DMS114 treated with DMSO at 0.1 percent for 48 hours (cell line): ENCODE results near the gene AIMP1.
"Not testable (repeated sequence)": the region's sequence is repeated elsewhere in the genome, so short reads cannot be mapped to it uniquely, and the experiment has no call there.

Experiments used
- DNase-seq: peaks from one replicate; lab custom pipeline; 2025; ENCODE audit not compliant: unreplicated experiment; lab: John Stamatoyannopoulos, UW

The AIMP1 gene

GRCh38 chr4:106344647-106344970, 28.3 kb downstream of the AIMP1 start:
- no peak for DNase-seq

- no peak for DNase-seq
Observed at GRCh38 chr4:106347167-106347566, 30.8 kb downstream of the AIMP1 start.

- DNase-seq = no peak
Observed at GRCh38 chr4:106351016-106351415, 34.7 kb downstream of the AIMP1 start.

GRCh38 chr4:106353786-106354185, 37.4 kb downstream of the AIMP1 start:
- no peak for DNase-seq

- no peak for DNase-seq
Observed at GRCh38 chr4:106355193-106355592, 38.8 kb downstream of the AIMP1 start.

GRCh38 chr4:106358899-106359298, 42.5 kb downstream of the AIMP1 start:
- no peak for DNase-seq

GRCh38 chr4:106362086-106362825, 45.9 kb downstream of the AIMP1 start:
- DNase-seq = no peak

- no peak for DNase-seq
Observed at GRCh38 chr4:106364282-106364681, 47.9 kb downstream of the AIMP1 start.

- no peak for DNase-seq
Observed at GRCh38 chr4:106365613-106366012, 49.3 kb downstream of the AIMP1 start.

- DNase-seq = no peak
Observed at GRCh38 chr4:106366026-106366425, 49.7 kb downstream of the AIMP1 start.

- no peak for DNase-seq
Observed at GRCh38 chr4:106367072-106367471, 50.7 kb downstream of the AIMP1 start.

GRCh38 chr4:106368678-106369077, 52.3 kb downstream of the AIMP1 start, which contains the start of gene GIMD1:
Gene GIMD1 (minus strand): TSS chr4:106368778. CDS start chr4:106367435, 1,343 bp downstream.
- no peak for DNase-seq

GRCh38 chr4:106369456-106370060, 53.2 kb downstream of the AIMP1 start:
- DNase-seq = peak; percentile 19

GRCh38 chr4:106370214-106370613, 53.9 kb downstream of the AIMP1 start:
- DNase-seq = no peak

- DNase-seq = no peak
Observed at GRCh38 chr4:106371161-106371560, 54.8 kb downstream of the AIMP1 start.

GRCh38 chr4:106373026-106373425, 56.7 kb downstream of the AIMP1 start:
- no peak for DNase-seq

GRCh38 chr4:106380179-106380578, 63.8 kb downstream of the AIMP1 start:
- DNase-seq = no peak

- DNase-seq = no peak
Observed at GRCh38 chr4:106384878-106385277, 68.5 kb downstream of the AIMP1 start.

- no peak for DNase-seq
Observed at GRCh38 chr4:106385853-106386393, 69.6 kb downstream of the AIMP1 start.

GRCh38 chr4:106395582-106395981, 79.2 kb downstream of the AIMP1 start:
- no peak for DNase-seq

GRCh38 chr4:106398898-106399297, 82.5 kb downstream of the AIMP1 start:
- not testable (repeated sequence) for DNase-seq
